Mesenchymal stem cell (in vitro differentiated cells and primary cell): ENCODE data around the gene SLC2A3.
"Not testable (repeated sequence)": the region's sequence is repeated elsewhere in the genome, so short reads cannot be mapped to it uniquely, and the experiment has no call there.

Source experiments
- DNase-seq: peaks from one replicate; pipeline ENCODE4 v3.0.0-alpha.2; 2013
- H2AFZ ChIP-seq: one replicate; pipeline ENCODE4 v1.6.1; 2013; ENCODE audit warnings: low read depth, mild to moderate bottlenecking, control low read depth, inconsistent platforms, low read length, moderate library complexity
- H2AK5ac ChIP-seq: 2 replicates; pipeline ENCODE4 v1.6.1; 2013; ENCODE audit warnings: low read length, moderate library complexity, mild to moderate bottlenecking, inconsistent platforms; ENCODE audit not compliant: severe bottlenecking
- H2BK120ac ChIP-seq: one replicate; pipeline ENCODE4 v1.6.1; 2013; ENCODE audit warnings: low read depth, mild to moderate bottlenecking, inconsistent platforms, low read length, moderate library complexity
- H2BK12ac ChIP-seq, 2 experiments: one replicate each; pipeline ENCODE4 v1.6.1; 2013; ENCODE audit warnings: inconsistent platforms in 2 of 2, low read length in 2 of 2, mild to moderate bottlenecking in 2 of 2, moderate library complexity in 2 of 2, control low read depth in 1 of 2
- H2BK15ac ChIP-seq: one replicate; pipeline ENCODE4 v1.6.1; 2013; ENCODE audit warnings: mild to moderate bottlenecking, low read depth, inconsistent platforms; ENCODE audit not compliant: poor library complexity, severe bottlenecking
- H2BK5ac ChIP-seq: 2 replicates; pipeline ENCODE4 v1.6.1; 2013; ENCODE audit warnings: low read depth, mild to moderate bottlenecking, low read length, control low read depth, inconsistent platforms; ENCODE audit not compliant: poor library complexity, severe bottlenecking
- H3K14ac ChIP-seq, 2 experiments: one replicate each; pipeline ENCODE4 v1.6.1; 2013; ENCODE audit warnings: inconsistent platforms in 2 of 2, low read length in 2 of 2, control low read depth in 1 of 2, mild to moderate bottlenecking in 1 of 2, moderate library complexity in 1 of 2
- H3K18ac ChIP-seq, 2 experiments: one replicate each; pipeline ENCODE4 v1.6.1; 2013; ENCODE audit warnings: inconsistent platforms in 2 of 2, low read length in 2 of 2, control low read depth in 1 of 2, low read depth in 1 of 2, mild to moderate bottlenecking in 1 of 2
- H3K23ac ChIP-seq, 2 experiments: one replicate each; pipeline ENCODE4 v1.6.1; 2013; ENCODE audit warnings: inconsistent platforms in 2 of 2, low read length in 2 of 2, mild to moderate bottlenecking in 2 of 2, moderate library complexity in 2 of 2, control low read depth in 1 of 2
- H3K27ac ChIP-seq: 2 replicates; pipeline ENCODE4 v1.5.1; 2013; ENCODE audit warnings: mild to moderate bottlenecking, moderate library complexity, low read length, control low read depth, inconsistent platforms; ENCODE audit not compliant: poor library complexity, severe bottlenecking
- H3K27me3 ChIP-seq, 2 experiments: 2 replicates each; pipeline versions ENCODE4 v1.6.1 to v1.7.0; 2013; ENCODE audit warnings: low read length in 2 of 2, mild to moderate bottlenecking in 2 of 2, moderate library complexity in 2 of 2, control low read depth in 1 of 2, inconsistent platforms in 1 of 2; ENCODE audit not compliant: control insufficient read depth in 1 of 2, insufficient read depth in 1 of 2
- H3K36me3 ChIP-seq, 2 experiments: 2 replicates each; pipeline versions ENCODE4 v1.6.1 to v1.7.0; 2013; ENCODE audit warnings: low read length in 2 of 2, control low read depth in 1 of 2, inconsistent platforms in 1 of 2, low read depth in 1 of 2, mild to moderate bottlenecking in 1 of 2; ENCODE audit not compliant: insufficient read depth in 2 of 2, control insufficient read depth in 1 of 2
- H3K4ac ChIP-seq, 2 experiments: one replicate each; pipeline ENCODE4 v1.6.1; 2013; ENCODE audit warnings: inconsistent platforms in 2 of 2, low read length in 2 of 2, mild to moderate bottlenecking in 2 of 2, moderate library complexity in 2 of 2, control low read depth in 1 of 2, low read depth in 1 of 2
- H3K4me1 ChIP-seq: 2 replicates; pipeline ENCODE4 v1.6.1; 2013; ENCODE audit warnings: low read depth, low read length, control low read depth; ENCODE audit not compliant: control insufficient read depth, insufficient read depth
- H3K4me2 ChIP-seq: 2 replicates; pipeline ENCODE4 v1.6.1; 2013; ENCODE audit warnings: low read length, mild to moderate bottlenecking, inconsistent platforms; ENCODE audit not compliant: poor library complexity, severe bottlenecking
- H3K4me3 ChIP-seq, 2 experiments: 2 replicates each; pipeline versions ENCODE4 v1.5.1 to v1.7.0; 2013; ENCODE audit warnings: low read length in 2 of 2, mild to moderate bottlenecking in 2 of 2, control low read depth in 1 of 2, low read depth in 1 of 2; ENCODE audit not compliant: insufficient read depth in 1 of 2
- H3K79me1 ChIP-seq: replicated peaks from 2 replicates; pipeline ENCODE4 v1.6.1; 2013; ENCODE audit warnings: mild to moderate bottlenecking, control low read depth, low read length, inconsistent platforms; ENCODE audit not compliant: poor library complexity, severe bottlenecking
- H3K9ac ChIP-seq: 2 replicates; pipeline ENCODE4 v1.7.0; 2013; ENCODE audit warnings: mild to moderate bottlenecking, low read length, moderate library complexity
- H3K9me3 ChIP-seq: 2 replicates; pipeline ENCODE4 v1.7.0; 2013; ENCODE audit warnings: mild to moderate bottlenecking, low read length; ENCODE audit not compliant: control insufficient read depth
- H4K8ac ChIP-seq: one replicate; pipeline ENCODE4 v1.6.1; 2013; ENCODE audit warnings: inconsistent platforms, mild to moderate bottlenecking, low read length, moderate library complexity
- H4K91ac ChIP-seq: one replicate; pipeline ENCODE4 v1.6.1; 2013; ENCODE audit warnings: mild to moderate bottlenecking, low read length, inconsistent platforms
- WGBS: methylation state at CpG from one replicate; pipeline ENCODE4 v1.1.7; 2013; ENCODE audit warnings: mixed read lengths; 5-methylcytosine and 5-hydroxymethylcytosine counted together

The SLC2A3 gene

DNA sequence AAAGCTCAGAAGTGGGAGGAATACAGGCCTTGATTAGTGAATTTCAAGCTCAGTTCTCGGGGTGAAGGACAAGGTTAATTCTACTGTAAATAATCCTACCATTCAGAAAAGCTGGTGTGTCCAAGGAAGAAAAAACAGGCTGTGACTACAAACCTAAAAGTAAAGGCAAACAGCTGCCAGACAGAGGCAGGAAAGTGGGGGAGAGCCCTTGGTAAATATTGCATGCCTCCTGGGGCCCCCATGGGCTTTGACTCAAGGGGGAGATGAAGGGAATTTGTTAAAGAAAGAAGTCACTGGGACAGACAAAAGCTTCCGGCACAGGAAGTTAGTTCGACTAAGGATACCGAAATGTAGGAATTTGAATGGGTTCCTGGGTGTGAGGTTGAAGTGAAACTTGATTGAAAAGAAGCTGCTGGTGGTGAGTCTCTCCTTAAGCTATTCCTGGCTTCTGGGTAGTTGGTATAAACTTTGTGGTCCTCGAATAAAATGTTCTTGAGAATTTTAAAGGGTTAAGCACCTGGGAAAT lies 30.3 kb downstream of the SLC2A3 start:
- H2AK5ac ChIP-seq, H3K4me2 ChIP-seq, H3K4me1 ChIP-seq, H3K14ac ChIP-seq, H3K79me1 ChIP-seq, H4K8ac ChIP-seq, H4K91ac ChIP-seq, H3K18ac ChIP-seq, H2BK12ac ChIP-seq, H3K9me3 ChIP-seq, H3K23ac ChIP-seq, H2BK5ac ChIP-seq, H3K27ac ChIP-seq, H3K4ac ChIP-seq, H3K27me3 ChIP-seq, H2BK15ac ChIP-seq, H2BK120ac ChIP-seq, H3K36me3 ChIP-seq, H3K4me3 ChIP-seq, H2AFZ ChIP-seq: not testable (repeated sequence)
- WGBS, result no CpG with 5 or more reads among the region's 5 CpGs
- H3K9ac ChIP-seq, result peak overlapping the region; percentile 29
- peak; percentile 40 for DNase-seq

DNA sequence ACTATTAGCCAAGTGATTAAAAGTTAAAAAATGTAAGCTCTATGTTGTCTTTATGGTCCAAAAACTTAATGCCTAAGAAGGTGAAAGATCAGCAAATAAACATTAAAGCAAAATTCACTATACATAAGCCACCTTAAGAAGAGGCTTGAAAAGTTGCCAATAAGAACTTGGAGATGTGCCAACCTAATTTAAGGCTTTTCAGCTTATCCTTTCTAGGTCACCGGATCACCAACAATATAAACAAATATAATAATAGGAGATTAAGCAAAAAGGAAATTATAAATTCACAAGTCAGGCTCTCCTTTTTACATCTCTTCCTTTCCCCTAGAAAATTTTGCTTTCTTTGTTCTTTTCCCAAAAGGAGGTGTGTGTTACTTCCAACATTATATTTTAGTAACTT lies 30.9 kb downstream of the SLC2A3 start:
- peak; percentile 27 for DNase-seq
- Histone ChIP-seq H3K4me1 (peaks cover 2% of the 10 kb centered on the region), H3K27me3 (no peaks in the 10 kb centered on the region), H3K18ac (no peak overlapping the region), H3K9ac (peak overlapping the region; percentile 29), H3K4me3 (no peak overlapping the region), H4K91ac (no peak overlapping the region), H3K4me2 (no peak overlapping the region), H3K27ac (no peak overlapping the region), H3K14ac (no peak overlapping the region), H2BK120ac (no peak overlapping the region), H3K23ac (no peak overlapping the region), H3K36me3 (no peaks in the 10 kb centered on the region), H2BK5ac (no peak overlapping the region), H2BK15ac (no peak overlapping the region), H4K8ac (no peak overlapping the region), H2AFZ (no peak overlapping the region), H3K4ac (no peak overlapping the region), H3K79me1 (no peaks in the 10 kb centered on the region), H3K9me3 (no peaks in the 10 kb centered on the region), H2BK12ac (no peak overlapping the region), H2AK5ac (no peak overlapping the region)
- no CpG with 5 or more reads among the region's 1 CpG for WGBS

DNA sequence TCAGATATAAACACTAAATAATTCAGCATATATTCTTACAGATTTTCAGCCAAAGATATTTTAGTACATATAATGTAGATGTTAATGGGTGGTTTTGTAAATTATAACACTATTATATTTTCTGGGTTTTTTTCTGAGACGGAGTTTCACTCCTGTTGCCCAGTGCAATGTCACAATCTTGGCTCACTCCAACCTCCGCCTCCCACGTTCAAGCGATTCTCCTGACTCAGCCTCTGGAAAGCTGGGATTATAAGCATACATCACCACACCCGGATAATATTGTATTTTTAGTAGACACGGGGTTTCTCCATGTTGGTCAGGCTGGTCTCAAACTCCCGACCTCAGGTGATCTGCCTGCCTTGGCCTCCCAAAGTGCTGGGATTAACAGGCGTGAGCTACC lies 33.6 kb downstream of the SLC2A3 start:
- H2BK15ac ChIP-seq, DNase-seq, H2BK120ac ChIP-seq, H2AK5ac ChIP-seq, H3K14ac ChIP-seq, H3K23ac ChIP-seq, H3K36me3 ChIP-seq, H4K91ac ChIP-seq, H3K9me3 ChIP-seq, H3K4me2 ChIP-seq, H2BK12ac ChIP-seq, H3K9ac ChIP-seq, H2AFZ ChIP-seq, H3K18ac ChIP-seq, H3K4me3 ChIP-seq, H4K8ac ChIP-seq, H3K27ac ChIP-seq, H3K27me3 ChIP-seq, H3K4me1 ChIP-seq, H3K79me1 ChIP-seq, H2BK5ac ChIP-seq, H3K4ac ChIP-seq: not testable (repeated sequence)
- 92% methylated on average over 8 of the region's 8 CpGs for WGBS

DNA sequence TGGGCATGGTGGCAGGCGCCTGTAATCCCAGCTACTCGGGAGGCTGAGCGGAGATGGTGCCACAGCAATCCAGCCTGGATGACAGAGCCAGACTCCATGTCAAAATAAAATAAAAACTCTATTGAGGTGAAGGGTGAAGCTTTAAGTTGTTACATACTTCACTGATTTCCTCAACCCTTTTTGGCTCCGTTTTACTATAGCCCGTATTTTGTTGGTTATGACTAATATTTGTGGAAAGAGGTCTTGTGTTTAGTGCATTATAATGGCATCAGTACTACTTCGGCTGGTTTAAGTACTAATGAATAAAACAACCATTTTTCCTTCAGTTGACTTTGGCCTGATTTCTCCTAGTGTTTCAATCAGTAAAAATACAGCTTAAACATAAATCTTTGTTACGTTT lies 36.2 kb downstream of the SLC2A3 start:
- Histone ChIP-seq H3K4ac (no peak overlapping the region), H3K9me3 (no peaks in the 10 kb centered on the region), H3K36me3 (no peaks in the 10 kb centered on the region)

More for the DNA sequence above, 36.2 kb downstream of the SLC2A3 start:
- no peak overlapping the region for H3K14ac ChIP-seq
- no peak overlapping the region for H2BK5ac ChIP-seq
- H3K27me3 ChIP-seq, result no peaks in the 10 kb centered on the region
- H3K27ac ChIP-seq, result no peak overlapping the region
- no peak overlapping the region for H2BK15ac ChIP-seq
- H3K18ac ChIP-seq, result no peak overlapping the region
- no peak overlapping the region for H3K4me3 ChIP-seq
- no peak overlapping the region for H3K23ac ChIP-seq
- H2BK120ac ChIP-seq, result no peak overlapping the region
- DNase-seq, result no peak
- no peak overlapping the region for H2AFZ ChIP-seq
- no peak overlapping the region for H4K91ac ChIP-seq
- H3K4me2 ChIP-seq, result no peak overlapping the region
- H2BK12ac ChIP-seq, result no peak overlapping the region
- H2AK5ac ChIP-seq, result no peak overlapping the region
- H3K9ac ChIP-seq, result peak overlapping the region; percentile 20
- no peaks in the 10 kb centered on the region for H3K4me1 ChIP-seq
- no peaks in the 10 kb centered on the region for H3K79me1 ChIP-seq
- WGBS, result 94% methylated on average over 2 of the region's 7 CpGs
- H4K8ac ChIP-seq, result no peak overlapping the region
